Stimulated activated CD4-positive, alpha-beta T cell treated with anti-CD3 and anti-CD28 coated beads, TNF-alpha, amount 100 ng/mL, for 48 hours (primary cell): ENCODE data around the gene GRAP2.
"Not testable (repeated sequence)": the region's sequence is repeated elsewhere in the genome, so short reads cannot be mapped to it uniquely, and the experiment has no call there.

Source experiments
- DNase-seq, 3 donors: peaks; one replicate each; pipeline ENCODE4 v3.0.0-alpha.2; 2020; ENCODE audit warnings: low read depth in 3 of 3

Gene GRAP2

DNA sequence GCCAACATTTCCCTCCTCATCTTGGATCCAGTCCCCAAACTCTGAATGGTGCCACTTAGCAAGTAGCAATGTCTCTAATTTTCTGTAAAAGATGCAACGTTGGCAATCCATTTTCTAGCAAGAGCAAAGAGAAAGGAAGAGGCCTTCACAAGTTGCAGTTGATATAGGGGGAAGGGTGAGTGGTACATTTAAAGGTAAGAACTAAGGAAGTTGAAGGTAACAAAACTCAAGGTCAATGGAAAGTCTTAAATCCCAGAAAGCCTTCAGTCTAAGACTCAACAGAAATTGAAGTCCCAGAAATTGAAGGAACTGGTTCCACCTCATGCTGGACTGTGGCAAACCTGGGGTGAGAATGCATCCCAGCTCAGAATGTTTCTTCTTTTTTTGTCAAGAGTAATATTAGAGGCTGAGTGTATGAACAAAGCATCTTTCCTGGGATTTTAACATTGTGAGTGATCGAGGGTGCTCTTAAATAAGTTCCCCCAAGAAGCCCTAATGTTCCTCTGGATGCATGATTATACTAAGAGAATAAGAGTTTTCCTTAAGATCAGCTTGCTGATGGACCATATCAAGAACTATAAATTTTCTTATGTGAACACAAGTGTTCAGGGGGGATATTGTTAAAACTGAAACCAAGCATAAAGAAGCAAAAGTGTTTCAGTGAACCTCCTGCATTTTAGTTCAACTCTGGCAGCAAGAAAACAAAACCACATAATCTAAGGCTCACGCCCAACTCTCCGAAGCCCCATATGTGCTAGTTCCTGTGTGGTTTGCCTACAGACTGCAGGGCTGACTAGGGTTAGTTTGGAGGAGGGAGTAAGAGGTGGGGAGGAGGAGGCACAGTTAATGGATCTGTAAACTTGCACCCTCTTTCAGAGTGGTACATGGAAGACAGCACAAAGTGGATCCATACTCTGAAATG, at the start of gene GRAP2:
Gene GRAP2, plus strand, starts transcription at position 779 of the 922 bp plus-strand sequence. CDS start 46,023 bp downstream, outside the sequence.
- no peak for DNase-seq

DNA sequence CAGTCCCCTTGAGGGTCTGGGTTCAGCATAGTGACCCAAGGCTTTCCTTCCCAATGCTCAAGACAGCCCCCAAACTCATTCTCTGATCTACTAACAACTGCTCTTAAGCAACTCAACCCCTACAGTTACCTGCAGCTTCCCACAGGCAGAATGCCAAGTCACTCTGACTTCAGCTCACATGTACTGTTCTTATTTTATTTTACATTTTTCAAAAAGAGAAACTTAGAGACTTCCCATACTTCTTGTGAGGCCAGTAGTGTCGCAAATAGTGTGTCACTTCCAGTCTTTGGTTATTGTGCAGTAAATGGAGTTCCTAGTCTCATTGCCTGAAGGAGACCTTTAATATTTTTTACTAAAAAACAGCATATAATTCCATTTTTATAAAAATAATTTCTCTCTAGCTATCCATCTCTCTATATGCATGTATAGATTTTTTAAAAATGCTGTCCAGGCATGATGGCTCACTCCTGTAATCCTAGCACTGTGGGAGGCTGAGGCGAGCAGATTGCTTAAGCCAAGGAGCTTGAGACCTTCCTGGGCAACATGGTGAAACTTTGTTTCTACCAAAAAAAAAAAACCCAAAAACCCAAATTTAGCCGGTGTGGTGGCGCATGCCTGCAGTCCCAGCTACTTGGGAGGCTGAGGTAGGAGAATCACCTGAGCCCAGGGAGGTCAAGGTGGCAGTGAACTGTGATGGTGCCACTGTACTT, 49.1 kb upstream of the GRAP2 start:
- DNase-seq: no peak

DNA sequence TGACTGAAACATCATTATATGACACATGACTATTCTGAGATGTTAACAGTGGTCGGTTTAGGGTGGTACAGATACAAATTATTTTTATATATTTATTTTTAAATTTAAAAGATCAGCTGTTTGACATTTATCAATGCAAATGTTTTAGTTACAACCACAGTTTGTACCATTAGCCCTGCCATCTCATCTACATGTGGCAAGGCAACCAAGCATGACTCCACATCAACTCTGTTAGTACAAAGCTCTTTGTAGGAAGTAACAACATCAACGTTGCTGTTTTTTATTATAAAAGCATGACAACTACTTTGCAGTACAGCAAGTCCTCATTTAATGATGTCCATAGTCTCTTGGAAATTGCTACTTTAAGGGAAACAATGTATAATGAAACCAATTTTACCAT, 48.1 kb upstream of the GRAP2 start:
- no peak for DNase-seq

- DNase-seq: no peak
Observed at GRCh38 chr22:39856588-39856987, 44.3 kb upstream of the GRAP2 start.

DNA sequence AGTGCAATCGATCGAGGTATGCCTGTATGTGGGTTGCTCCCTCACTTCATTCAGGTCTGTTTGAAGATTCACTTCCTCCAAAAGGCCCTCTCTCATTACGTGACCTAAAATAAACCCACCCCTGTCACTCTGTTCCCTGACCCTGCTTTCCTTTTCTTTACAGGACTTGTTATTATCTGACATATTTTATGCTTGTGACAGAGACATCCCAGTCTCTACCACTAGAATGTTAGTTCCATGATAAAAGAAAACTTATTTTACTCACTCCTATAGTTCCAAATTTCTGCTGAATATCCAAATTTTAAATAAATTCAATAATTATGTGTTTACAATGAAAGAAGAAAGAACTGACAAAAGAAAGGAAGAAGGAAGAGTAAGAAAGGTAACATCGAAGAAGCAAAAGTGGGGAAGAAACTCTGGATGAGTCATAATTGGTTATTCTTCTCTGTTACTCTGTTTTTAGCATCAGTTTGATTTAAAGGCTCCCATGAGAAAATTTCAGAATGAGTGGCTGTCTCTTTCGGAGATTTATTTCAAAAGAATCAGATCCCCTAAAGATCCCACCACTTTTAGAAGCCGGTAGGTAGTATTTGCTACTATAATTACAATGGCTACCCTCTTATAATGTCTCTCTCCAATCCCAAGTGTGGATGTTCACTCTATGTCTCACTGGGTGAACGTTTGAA, 40.8 kb upstream of the GRAP2 start:
- no peak for DNase-seq

DNA sequence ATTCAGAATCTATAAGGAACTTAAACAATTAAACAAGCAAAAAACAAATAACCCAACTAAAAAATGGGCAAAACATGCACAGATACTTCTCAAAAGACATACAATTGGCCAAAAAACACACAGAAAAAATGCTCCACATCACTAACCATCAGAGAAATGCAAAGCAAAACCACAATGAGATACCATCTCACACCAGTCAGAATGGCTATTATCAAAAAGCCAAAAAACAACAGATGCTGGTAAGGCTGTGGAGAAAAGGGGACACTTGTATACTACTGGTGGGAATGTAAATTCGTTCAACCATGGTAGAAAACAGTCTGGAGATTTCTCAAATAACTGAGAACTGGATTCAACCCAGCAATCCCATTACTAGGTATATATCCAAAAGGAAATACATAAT, 32.1 kb upstream of the GRAP2 start:
- no peak for DNase-seq

GRCh38 chr22:39869797-39870196, 31.1 kb upstream of the GRAP2 start:
- not testable (repeated sequence) for DNase-seq

- DNase-seq: no peak
Observed at GRCh38 chr22:39871008-39871798, 29.7 kb upstream of the GRAP2 start.

DNA sequence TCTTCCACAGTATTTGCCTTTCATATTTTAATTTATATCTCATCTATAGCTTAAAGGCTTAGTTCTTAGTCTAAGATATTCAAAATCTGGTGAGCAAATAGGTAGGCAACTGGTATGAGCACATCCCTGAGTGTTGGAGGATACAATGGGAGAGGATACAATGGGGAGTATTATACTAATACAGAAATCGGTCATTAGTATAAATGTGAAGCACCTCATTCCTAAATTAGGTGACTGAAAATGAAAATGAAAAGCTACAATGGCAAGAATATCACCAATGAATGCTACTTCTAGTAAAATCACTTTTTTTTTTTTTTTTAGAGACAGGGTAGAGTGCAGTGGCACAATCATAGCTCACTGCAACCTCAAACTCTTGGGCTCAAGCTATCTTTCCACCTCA, 28.3 kb upstream of the GRAP2 start:
- no peak for DNase-seq

GRCh38 chr22:39873965-39874364, 26.9 kb upstream of the GRAP2 start:
- no peak for DNase-seq

DNA sequence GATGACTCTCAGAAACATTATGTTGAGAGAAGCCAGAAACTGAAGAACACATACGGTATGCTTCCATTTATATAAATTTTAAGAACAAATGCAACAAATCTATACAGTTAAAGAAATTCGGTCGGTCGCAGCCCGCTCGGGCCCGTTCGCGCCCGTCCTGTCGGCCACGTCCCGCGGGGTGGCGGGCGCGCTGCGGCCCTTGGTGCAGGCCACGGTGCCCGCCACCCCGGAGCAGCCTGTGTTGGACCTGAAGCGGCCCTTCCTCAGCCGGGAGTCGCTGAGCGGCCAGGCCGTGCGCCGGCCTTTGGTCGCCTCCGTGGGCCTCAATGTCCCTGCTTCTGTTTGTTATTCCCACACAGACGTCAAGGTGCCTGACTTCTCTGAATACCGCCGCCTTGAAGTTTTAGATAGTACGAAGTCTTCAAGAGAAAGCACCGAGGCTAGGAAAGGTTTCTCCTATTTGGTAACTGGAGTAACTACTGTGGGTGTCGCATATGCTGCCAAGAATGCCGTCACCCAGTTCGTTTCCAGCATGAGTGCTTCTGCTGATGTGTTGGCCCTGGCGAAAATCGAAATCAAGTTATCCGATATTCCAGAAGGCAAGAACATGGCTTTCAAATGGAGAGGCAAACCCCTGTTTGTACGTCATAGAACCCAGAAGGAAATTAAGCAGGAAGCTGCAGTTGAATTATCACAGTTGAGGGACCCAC, 25.6 kb upstream of the GRAP2 start:
- not testable (repeated sequence) for DNase-seq

DNA sequence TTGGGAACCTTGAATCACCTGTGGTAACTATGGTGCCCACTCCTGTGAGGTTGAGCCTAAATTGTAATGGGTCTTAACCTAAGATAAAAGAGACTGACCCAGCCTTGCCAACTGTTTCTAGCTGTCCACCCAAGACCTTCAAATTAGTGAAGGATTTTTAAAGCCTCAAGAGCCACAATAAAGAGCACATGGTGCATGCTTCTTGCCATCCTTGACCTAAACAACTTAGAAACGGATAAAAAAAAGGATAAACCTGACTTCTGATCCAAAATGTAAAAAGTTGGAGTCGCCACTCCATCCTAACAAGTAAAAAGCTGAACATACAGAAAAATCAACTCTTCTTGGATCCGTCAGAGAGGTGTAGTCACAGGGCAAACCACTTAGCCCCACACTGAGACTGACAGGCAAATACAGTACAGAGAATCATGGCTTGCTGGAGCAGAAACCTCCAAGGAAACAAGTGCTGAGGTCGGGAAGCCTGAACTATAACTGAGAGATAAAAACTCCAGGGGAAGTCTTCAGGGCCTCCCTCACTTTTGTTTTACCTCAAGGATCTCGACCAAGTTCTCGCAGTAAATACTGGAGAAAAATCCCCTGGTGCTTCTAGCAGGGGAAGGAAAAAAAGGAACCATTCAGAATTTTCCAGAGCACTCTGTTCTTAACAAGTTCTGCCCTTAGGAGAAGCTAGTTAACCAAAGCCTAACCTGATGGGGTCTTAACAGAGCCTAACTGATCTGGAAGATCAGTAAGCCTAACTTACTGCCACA, 23.6 kb upstream of the GRAP2 start:
- no peak for DNase-seq

DNA sequence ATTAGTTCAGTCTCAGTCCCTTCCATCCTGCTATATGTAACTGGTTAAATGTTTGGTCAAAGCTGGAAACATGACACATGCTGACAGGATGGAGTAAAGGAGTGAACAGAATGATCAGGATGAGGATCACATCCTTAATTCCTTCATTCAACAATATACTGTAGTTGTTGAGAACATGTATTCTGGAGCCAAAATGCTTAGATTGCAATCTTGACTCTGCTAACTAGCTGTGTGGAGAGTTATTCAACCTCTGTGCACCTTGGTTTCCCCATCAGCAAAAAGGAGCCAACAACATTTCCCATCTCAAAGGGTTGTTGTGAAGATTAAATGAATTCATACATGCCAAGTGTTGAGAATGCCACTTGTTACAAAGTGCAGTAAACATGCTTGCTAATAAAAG, 20.2 kb upstream of the GRAP2 start:
- DNase-seq: no peak

DNA sequence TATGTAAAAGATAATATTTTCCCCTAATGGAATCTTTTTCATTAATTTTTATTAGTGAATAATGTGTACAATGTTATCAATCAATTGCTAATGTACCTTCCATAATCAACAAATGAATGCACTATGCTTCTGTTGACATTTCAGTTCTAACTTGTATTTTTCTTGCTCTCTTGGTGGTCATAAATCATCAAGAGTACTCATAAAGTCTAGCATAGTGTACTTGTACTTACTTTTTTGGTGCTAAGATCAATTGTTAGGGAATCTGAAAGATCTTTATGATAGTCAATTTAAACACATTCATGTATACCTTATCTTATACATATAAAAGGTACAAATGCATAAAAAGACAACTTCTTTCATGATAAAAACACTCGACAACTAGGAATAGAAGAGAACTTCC, 17.8 kb upstream of the GRAP2 start:
- DNase-seq: no peak

DNA sequence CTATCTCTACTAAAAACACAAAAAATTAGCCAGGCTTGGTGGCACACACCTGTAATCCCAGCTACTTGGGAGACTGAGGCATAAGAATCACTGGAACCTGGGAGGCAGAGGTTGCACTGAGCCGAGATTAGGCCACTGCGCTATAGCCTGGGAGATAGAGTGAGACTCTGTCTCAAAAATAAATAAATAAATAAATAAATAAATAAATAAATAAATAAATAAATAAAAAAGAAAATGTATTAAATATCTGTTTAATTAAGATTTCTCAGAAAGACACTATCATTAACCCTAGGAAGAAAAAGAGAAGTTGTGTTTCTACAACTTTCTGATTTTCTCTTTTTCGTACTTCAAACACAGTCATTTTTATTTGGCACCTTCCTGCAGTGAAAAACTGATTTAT, 11.0 kb upstream of the GRAP2 start:
- DNase-seq: not testable (repeated sequence)

- DNase-seq: no peak
Observed at GRCh38 chr22:39893526-39893925, 7.4 kb upstream of the GRAP2 start, which contains the start of gene ENTHD1. TSS of gene ENTHD1 (minus strand) at chr22:39893760. CDS start at chr22:39887748, 6,012 bp downstream.

DNA sequence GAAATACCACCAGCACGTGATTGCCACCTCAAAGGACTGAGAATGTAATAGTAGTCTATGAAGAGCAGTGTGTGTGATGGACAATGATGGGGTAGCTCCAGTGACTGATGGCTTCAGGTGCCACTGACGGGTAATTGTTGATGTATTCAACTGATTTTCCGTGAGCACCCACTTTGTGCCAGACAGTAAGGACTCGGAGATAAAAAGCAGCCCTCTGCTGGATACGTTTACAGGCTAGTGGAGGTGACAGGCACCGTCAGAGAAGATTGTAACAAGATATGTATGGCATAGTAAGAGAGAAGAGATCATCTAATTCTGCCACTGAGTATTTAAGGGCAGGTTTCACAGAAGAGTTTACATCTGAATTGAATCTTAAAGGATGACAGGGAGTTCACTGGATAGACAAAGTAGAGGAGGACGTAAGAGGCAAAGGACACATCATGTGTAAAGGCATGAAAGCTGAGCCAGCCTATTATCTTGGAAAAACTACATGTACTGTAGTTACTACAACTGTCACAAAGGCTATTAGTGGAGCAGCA, 6.3 kb upstream of the GRAP2 start:
- no peak for DNase-seq

- no peak for DNase-seq
Observed at GRCh38 chr22:39895682-39896081, 5.2 kb upstream of the GRAP2 start.

GRCh38 chr22:39896313-39896996, 4.4 kb upstream of the GRAP2 start:
- no peak for DNase-seq
